ENCODE measurements around the gene BSG. TPM values are rescaled to one million over a fixed set of nuclear protein-coding genes. Genes with fewer than 3 reads are reported as not detected.

BSG gene
- total and polyA plus RNA-seq, 10 of the 15 experiments (the other 5 are each of a cell fraction or from before 2014, with no cell fraction given), result 2.8 to 297 (median 199) TPM

- TF ChIP-seq, protein P1, sequence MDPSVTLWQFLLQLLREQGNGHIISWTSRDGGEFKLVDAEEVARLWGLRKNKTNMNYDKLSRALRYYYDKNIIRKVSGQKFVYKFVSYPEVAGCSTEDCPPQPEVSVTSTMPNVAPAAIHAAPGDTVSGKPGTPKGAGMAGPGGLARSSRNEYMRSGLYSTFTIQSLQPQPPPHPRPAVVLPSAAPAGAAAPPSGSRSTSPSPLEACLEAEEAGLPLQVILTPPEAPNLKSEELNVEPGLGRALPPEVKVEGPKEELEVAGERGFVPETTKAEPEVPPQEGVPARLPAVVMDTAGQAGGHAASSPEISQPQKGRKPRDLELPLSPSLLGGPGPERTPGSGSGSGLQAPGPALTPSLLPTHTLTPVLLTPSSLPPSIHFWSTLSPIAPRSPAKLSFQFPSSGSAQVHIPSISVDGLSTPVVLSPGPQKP (IDR thresholded peaks at IDR 0.05; ENCODE audit: low read depth, low read length), result no peak
- TF ChIP-seq MEF2B (IDR thresholded peaks at IDR 0.05; ENCODE audit: partially characterized antibody, poor library complexity, severe bottlenecking) (peak; percentile 83), CBFB (IDR thresholded peaks at IDR 0.05; ENCODE audit: low read depth) (no peak), SMAD5 (IDR thresholded peaks at IDR 0.05; ENCODE audit: low read depth) (no peak), PAX8 (IDR thresholded peaks at IDR 0.05) (no peak), ZSCAN29 (IDR thresholded peaks at IDR 0.05) (no peak), IRF4 (IDR thresholded peaks at IDR 0.05; ENCODE audit: low read depth, low read length) (no peak), E2F8 (IDR thresholded peaks at IDR 0.05; ENCODE audit: low read depth, partially characterized antibody) (no peak), GATAD2B (conservative IDR thresholded peaks at IDR 0.05; ENCODE audit: low read depth) (peak; percentile 69), MTA2 (IDR thresholded peaks at IDR 0.05; ENCODE audit: low read depth) (peak; percentile 47; the same call in 1 of the 2 replicates), EGR1 (IDR thresholded peaks at IDR 0.05; ENCODE audit: borderline replicate concordance in 1 of 2, low read depth in 2 of 2, low read length in 2 of 2) (peak in 1 of 2 experiments; percentile 92; a peak in 2 of 3 replicates), SUPT20H (IDR thresholded peaks at IDR 0.05; ENCODE audit: borderline replicate concordance, control insufficient read depth, low read depth, low read length) (no peak), SUZ12 (IDR thresholded peaks at IDR 0.05; ENCODE audit: unreplicated experiment) (no peak), HDAC2 (IDR thresholded peaks at IDR 0.05) (no peak), SMAD1 (IDR thresholded peaks at IDR 0.05; ENCODE audit: low read depth, partially characterized antibody) (no peak), STAT1 (conservative IDR thresholded peaks at IDR 0.05) (no peak), MTA3 (IDR thresholded peaks at IDR 0.05; ENCODE audit: borderline replicate concordance, low read length) (no peak), YBX1 (IDR thresholded peaks at IDR 0.05) (no peak), SP1 (IDR thresholded peaks at IDR 0.05; ENCODE audit: low read depth, low read length) (no peak), EP300 (IDR thresholded peaks at IDR 0.05; ENCODE audit: borderline replicate concordance in 1 of 2, control insufficient read depth in 1 of 2, low read depth in 2 of 2, low read length in 2 of 2) (peak in 1 of 2 experiments; percentile 17; a peak in 1 of 4 replicates), BRCA1 (IDR thresholded peaks at IDR 0.05; ENCODE audit: low read depth, low read length) (no peak), NFYA (IDR thresholded peaks at IDR 0.05; ENCODE audit: borderline replicate concordance, low read depth, low read length) (no peak)
- TF ChIP-seq, protein P2, sequence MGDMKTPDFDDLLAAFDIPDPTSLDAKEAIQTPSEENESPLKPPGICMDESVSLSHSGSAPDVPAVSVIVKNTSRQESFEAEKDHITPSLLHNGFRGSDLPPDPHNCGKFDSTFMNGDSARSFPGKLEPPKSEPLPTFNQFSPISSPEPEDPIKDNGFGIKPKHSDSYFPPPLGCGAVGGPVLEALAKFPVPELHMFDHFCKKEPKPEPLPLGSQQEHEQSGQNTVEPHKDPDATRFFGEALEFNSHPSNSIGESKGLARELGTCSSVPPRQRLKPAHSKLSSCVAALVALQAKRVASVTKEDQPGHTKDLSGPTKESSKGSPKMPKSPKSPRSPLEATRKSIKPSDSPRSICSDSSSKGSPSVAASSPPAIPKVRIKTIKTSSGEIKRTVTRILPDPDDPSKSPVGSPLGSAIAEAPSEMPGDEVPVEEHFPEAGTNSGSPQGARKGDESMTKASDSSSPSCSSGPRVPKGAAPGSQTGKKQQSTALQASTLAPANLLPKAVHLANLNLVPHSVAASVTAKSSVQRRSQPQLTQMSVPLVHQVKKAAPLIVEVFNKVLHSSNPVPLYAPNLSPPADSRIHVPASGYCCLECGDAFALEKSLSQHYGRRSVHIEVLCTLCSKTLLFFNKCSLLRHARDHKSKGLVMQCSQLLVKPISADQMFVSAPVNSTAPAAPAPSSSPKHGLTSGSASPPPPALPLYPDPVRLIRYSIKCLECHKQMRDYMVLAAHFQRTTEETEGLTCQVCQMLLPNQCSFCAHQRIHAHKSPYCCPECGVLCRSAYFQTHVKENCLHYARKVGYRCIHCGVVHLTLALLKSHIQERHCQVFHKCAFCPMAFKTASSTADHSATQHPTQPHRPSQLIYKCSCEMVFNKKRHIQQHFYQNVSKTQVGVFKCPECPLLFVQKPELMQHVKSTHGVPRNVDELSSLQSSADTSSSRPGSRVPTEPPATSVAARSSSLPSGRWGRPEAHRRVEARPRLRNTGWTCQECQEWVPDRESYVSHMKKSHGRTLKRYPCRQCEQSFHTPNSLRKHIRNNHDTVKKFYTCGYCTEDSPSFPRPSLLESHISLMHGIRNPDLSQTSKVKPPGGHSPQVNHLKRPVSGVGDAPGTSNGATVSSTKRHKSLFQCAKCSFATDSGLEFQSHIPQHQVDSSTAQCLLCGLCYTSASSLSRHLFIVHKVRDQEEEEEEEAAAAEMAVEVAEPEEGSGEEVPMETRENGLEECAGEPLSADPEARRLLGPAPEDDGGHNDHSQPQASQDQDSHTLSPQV (IDR thresholded peaks at IDR 0.05), result no peak
Observed at GRCh38 chr19:574658-575526, 2.5 kb downstream of the BSG start (continued).
